ENCODE measurements around the gene ARF6.

DNA sequence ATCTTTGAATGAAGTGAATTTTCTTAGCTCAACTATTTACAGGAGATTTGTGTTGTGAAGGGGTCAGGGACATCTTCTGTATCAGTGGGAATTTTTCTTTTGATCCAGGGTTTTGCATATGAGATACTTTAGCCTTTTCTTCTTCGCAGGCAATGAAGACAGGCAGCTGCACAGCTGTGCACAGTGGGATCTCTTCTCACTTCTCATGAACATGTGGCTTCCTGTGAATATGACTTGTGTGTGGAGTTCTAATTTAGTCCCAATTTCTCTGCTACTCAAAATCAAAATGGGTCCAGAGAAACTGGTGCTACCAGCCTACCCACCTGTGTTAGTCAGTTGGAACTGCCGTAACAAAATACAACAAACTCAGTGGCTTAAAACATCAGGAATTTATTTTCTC lies 37.8 kb downstream of the ARF6 start:
- TF ChIP-seq, protein P1, sequence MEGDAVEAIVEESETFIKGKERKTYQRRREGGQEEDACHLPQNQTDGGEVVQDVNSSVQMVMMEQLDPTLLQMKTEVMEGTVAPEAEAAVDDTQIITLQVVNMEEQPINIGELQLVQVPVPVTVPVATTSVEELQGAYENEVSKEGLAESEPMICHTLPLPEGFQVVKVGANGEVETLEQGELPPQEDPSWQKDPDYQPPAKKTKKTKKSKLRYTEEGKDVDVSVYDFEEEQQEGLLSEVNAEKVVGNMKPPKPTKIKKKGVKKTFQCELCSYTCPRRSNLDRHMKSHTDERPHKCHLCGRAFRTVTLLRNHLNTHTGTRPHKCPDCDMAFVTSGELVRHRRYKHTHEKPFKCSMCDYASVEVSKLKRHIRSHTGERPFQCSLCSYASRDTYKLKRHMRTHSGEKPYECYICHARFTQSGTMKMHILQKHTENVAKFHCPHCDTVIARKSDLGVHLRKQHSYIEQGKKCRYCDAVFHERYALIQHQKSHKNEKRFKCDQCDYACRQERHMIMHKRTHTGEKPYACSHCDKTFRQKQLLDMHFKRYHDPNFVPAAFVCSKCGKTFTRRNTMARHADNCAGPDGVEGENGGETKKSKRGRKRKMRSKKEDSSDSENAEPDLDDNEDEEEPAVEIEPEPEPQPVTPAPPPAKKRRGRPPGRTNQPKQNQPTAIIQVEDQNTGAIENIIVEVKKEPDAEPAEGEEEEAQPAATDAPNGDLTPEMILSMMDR (IDR thresholded peaks at IDR 0.05), result no peak
- TF ChIP-seq POLR2AphosphoS5 (IDR thresholded peaks at IDR 0.05; ENCODE audit: low read depth, low read length) (no peak), SIN3A (IDR thresholded peaks at IDR 0.05; ENCODE audit: borderline replicate concordance, insufficient read depth, low read depth, low read length) (no peak), TCF7L2 (IDR thresholded peaks at IDR 0.05; ENCODE audit: low read depth, low read length) (no peak)
- TF ChIP-seq, protein P2, sequence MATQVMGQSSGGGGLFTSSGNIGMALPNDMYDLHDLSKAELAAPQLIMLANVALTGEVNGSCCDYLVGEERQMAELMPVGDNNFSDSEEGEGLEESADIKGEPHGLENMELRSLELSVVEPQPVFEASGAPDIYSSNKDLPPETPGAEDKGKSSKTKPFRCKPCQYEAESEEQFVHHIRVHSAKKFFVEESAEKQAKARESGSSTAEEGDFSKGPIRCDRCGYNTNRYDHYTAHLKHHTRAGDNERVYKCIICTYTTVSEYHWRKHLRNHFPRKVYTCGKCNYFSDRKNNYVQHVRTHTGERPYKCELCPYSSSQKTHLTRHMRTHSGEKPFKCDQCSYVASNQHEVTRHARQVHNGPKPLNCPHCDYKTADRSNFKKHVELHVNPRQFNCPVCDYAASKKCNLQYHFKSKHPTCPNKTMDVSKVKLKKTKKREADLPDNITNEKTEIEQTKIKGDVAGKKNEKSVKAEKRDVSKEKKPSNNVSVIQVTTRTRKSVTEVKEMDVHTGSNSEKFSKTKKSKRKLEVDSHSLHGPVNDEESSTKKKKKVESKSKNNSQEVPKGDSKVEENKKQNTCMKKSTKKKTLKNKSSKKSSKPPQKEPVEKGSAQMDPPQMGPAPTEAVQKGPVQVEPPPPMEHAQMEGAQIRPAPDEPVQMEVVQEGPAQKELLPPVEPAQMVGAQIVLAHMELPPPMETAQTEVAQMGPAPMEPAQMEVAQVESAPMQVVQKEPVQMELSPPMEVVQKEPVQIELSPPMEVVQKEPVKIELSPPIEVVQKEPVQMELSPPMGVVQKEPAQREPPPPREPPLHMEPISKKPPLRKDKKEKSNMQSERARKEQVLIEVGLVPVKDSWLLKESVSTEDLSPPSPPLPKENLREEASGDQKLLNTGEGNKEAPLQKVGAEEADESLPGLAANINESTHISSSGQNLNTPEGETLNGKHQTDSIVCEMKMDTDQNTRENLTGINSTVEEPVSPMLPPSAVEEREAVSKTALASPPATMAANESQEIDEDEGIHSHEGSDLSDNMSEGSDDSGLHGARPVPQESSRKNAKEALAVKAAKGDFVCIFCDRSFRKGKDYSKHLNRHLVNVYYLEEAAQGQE (IDR thresholded peaks at IDR 0.05; ENCODE audit: insufficient read depth in 1 of 2, low read depth in 2 of 2, low read length in 1 of 2), result no peak

All from Panc1 (cell line).